ENCODE results near the gene DOCK6. TPM values are rescaled to one million over a fixed set of nuclear protein-coding genes. Genes with fewer than 3 reads are reported as not detected.

The DOCK6 gene
- polyA plus RNA-seq, 1 donor (not counting 4 experiments of a cell fraction or from before 2014, with no cell fraction given): 9.1 TPM

DNA sequence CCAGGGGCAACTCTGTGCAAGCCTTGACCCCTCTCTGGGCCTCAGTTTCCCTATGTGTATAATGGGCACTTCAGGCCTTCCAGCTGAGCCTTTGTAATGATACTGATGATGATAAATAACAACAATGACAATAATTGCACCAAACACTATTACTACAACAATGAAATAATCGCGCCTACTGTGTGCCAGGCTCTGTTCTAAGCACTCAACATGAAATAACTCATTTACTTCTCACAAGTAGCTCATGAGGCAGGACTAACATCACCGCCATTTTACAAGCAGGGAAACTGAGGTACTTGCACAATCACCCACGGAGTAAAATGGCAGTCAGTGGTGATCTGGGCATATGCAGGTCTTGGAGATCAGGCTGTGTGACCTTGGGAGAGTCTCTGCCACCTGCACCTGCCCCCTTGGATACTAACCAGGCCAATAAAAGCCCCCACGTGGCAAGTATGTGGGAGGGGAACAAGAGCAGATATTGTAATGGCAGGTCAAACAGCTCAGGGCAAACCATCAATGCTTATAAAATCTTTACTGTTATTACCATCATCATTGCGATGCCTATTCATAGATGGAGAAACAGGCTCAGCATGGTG is 23.4 kb downstream of the DOCK6 start:
- Histone ChIP-seq H3K4me2 (ENCODE audit: control insufficient read depth, extremely low read depth, insufficient read depth, low read depth, low read length) (no peak overlapping the region), H3K9me3 (ENCODE audit: control insufficient read depth, low read depth, low read length) (no peaks in the 10 kb centered on the region), H2AFZ (ENCODE audit: control insufficient read depth, low read length) (no peak overlapping the region), H4K20me1 (ENCODE audit: control insufficient read depth, extremely low read depth, insufficient read depth, low read length) (no peaks in the 10 kb centered on the region), H3K36me3 (ENCODE audit: control insufficient read depth in 2 of 2, extremely low read depth in 1 of 2, insufficient read depth in 2 of 2, low read length in 2 of 2) (peaks cover 13 to 34% of the 10 kb centered on the region in 2 experiments), H3K27ac (ENCODE audit: control insufficient read depth, insufficient read depth, low read length) (no peak overlapping the region), H3K9ac (ENCODE audit: control insufficient read depth, extremely low read depth, insufficient read depth, low read length) (no peak overlapping the region), H3K4me3 (ENCODE audit: control insufficient read depth in 2 of 3, extremely low read depth in 1 of 3, insufficient read depth in 2 of 3, low read depth in 1 of 3, low read length in 3 of 3) (no peak overlapping the region), H3K27me3 (ENCODE audit: control insufficient read depth, extremely low read depth, insufficient read depth, low read length) (no peaks in the 10 kb centered on the region), H3K9me1 (ENCODE audit: control insufficient read depth, extremely low read depth, insufficient read depth, low read length) (no peaks in the 10 kb centered on the region), H3K4me1 (ENCODE audit: control insufficient read depth, extremely low read depth, insufficient read depth, low read length) (no peaks in the 10 kb centered on the region), H3K79me2 (ENCODE audit: control insufficient read depth, insufficient read depth, low read length) (no peaks in the 10 kb centered on the region)
- dilution Hi-C loops (cut with MboI; ENCODE audit: extremely low pct_ligation_motif_present, low sequenced_read_pairs): no loop called here
- TF ChIP-seq EZH2 (IDR thresholded peaks at IDR 0.05; ENCODE audit: low read length): no peak
- FAIRE-seq (no peak), DNase-seq (ENCODE audit: low read depth, low spot score) (no peak)

DNA sequence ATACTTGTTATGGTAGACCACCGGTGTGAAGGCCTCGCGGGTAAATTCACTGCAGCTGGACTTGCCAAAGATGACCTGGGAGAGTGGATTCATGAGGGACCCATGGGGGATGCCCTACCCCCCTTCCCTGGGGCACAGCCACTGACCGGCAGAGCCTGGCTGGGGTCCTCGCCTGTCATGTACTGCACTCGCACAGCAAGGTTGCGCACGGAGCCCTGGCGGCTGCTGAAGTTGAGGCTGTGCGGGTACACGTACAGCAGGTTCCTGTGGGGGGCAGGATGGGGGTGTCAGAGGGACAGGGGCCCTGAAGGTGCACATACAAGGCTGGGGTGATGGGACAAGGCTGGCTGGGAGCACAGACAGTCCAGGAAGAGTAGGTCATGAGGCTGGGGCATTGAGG is 24.3 kb downstream of the DOCK6 start:
- Histone ChIP-seq H4K20me1 (ENCODE audit: control insufficient read depth, extremely low read depth, insufficient read depth, low read length) (no peaks in the 10 kb centered on the region), H3K4me1 (ENCODE audit: control insufficient read depth, extremely low read depth, insufficient read depth, low read length) (no peaks in the 10 kb centered on the region), H3K9ac (ENCODE audit: control insufficient read depth, extremely low read depth, insufficient read depth, low read length) (no peak overlapping the region), H3K27ac (ENCODE audit: control insufficient read depth, insufficient read depth, low read length) (no peak overlapping the region), H3K79me2 (ENCODE audit: control insufficient read depth, insufficient read depth, low read length) (no peaks in the 10 kb centered on the region), H3K4me3 (ENCODE audit: control insufficient read depth in 2 of 3, extremely low read depth in 1 of 3, insufficient read depth in 2 of 3, low read depth in 1 of 3, low read length in 3 of 3) (no peak overlapping the region), H3K27me3 (ENCODE audit: control insufficient read depth, extremely low read depth, insufficient read depth, low read length) (no peaks in the 10 kb centered on the region), H3K9me3 (ENCODE audit: control insufficient read depth, low read depth, low read length) (no peaks in the 10 kb centered on the region), H3K36me3 (ENCODE audit: control insufficient read depth in 2 of 2, extremely low read depth in 1 of 2, insufficient read depth in 2 of 2, low read length in 2 of 2) (peaks cover 14 to 29% of the 10 kb centered on the region in 2 experiments), H3K9me1 (ENCODE audit: control insufficient read depth, extremely low read depth, insufficient read depth, low read length) (no peaks in the 10 kb centered on the region), H2AFZ (ENCODE audit: control insufficient read depth, low read length) (no peak overlapping the region), H3K4me2 (ENCODE audit: control insufficient read depth, extremely low read depth, insufficient read depth, low read depth, low read length) (no peak overlapping the region)
- no peak for DNase-seq (ENCODE audit: low read depth, low spot score)
- FAIRE-seq: no peak
- no peak for TF ChIP-seq EZH2 (IDR thresholded peaks at IDR 0.05; ENCODE audit: low read length)
- TF ChIP-seq, protein P1, sequence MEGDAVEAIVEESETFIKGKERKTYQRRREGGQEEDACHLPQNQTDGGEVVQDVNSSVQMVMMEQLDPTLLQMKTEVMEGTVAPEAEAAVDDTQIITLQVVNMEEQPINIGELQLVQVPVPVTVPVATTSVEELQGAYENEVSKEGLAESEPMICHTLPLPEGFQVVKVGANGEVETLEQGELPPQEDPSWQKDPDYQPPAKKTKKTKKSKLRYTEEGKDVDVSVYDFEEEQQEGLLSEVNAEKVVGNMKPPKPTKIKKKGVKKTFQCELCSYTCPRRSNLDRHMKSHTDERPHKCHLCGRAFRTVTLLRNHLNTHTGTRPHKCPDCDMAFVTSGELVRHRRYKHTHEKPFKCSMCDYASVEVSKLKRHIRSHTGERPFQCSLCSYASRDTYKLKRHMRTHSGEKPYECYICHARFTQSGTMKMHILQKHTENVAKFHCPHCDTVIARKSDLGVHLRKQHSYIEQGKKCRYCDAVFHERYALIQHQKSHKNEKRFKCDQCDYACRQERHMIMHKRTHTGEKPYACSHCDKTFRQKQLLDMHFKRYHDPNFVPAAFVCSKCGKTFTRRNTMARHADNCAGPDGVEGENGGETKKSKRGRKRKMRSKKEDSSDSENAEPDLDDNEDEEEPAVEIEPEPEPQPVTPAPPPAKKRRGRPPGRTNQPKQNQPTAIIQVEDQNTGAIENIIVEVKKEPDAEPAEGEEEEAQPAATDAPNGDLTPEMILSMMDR (optimal IDR thresholded peaks at IDR 0.05 in 1 of 3, IDR thresholded peaks at IDR 0.05 in 1 of 3, conservative IDR thresholded peaks at IDR 0.05 in 1 of 3; ENCODE audit: extremely low read depth in 1 of 3, insufficient read depth in 2 of 3, low read length in 3 of 3): no peak
- dilution Hi-C loops (cut with MboI; ENCODE audit: extremely low pct_ligation_motif_present, low sequenced_read_pairs): no loop called here

DNA sequence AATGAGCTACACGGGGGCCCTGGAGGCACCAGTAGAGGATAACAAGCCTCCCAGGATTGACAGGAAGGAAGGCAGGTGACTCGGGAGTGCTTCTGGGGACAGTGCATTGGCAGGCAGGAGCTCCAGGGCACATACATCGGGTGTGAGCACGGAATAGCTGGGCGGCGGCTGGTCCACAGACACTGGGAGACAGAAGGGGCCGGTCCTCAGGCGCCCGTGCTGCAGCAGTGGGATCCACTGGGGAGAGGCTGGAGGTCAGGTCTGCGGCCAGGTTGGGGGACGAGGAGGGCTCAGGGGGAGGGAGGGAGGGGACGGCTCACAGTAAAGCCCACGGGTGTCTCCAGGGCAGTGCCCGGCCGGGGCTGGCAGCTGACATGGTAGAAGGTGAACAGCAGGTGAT is 25.0 kb downstream of the DOCK6 start:
- H2AFZ ChIP-seq (ENCODE audit: control insufficient read depth, low read length): no peak overlapping the region
- H3K9me1 ChIP-seq (ENCODE audit: control insufficient read depth, extremely low read depth, insufficient read depth, low read length): no peaks in the 10 kb centered on the region
- no peak overlapping the region for H3K4me2 ChIP-seq (ENCODE audit: control insufficient read depth, extremely low read depth, insufficient read depth, low read depth, low read length)
- H3K36me3 ChIP-seq (ENCODE audit: control insufficient read depth in 2 of 2, extremely low read depth in 1 of 2, insufficient read depth in 2 of 2, low read length in 2 of 2): peaks cover 14 to 29% of the 10 kb centered on the region in 2 experiments
- TF ChIP-seq, protein P1 (optimal IDR thresholded peaks at IDR 0.05 in 1 of 3, IDR thresholded peaks at IDR 0.05 in 1 of 3, conservative IDR thresholded peaks at IDR 0.05 in 1 of 3; ENCODE audit: extremely low read depth in 1 of 3, insufficient read depth in 2 of 3, low read length in 3 of 3): no peak
- DNase-seq (ENCODE audit: low read depth, low spot score) (no peak), FAIRE-seq (no peak)
- H3K27ac ChIP-seq (ENCODE audit: control insufficient read depth, insufficient read depth, low read length): no peak overlapping the region
- H3K4me3 ChIP-seq (ENCODE audit: control insufficient read depth in 2 of 3, extremely low read depth in 1 of 3, insufficient read depth in 2 of 3, low read depth in 1 of 3, low read length in 3 of 3): no peak overlapping the region
- H3K27me3 ChIP-seq (ENCODE audit: control insufficient read depth, extremely low read depth, insufficient read depth, low read length): no peaks in the 10 kb centered on the region
- H3K9me3 ChIP-seq (ENCODE audit: control insufficient read depth, low read depth, low read length): no peaks in the 10 kb centered on the region
- no peaks in the 10 kb centered on the region for H3K79me2 ChIP-seq (ENCODE audit: control insufficient read depth, insufficient read depth, low read length)
- no peaks in the 10 kb centered on the region for H3K4me1 ChIP-seq (ENCODE audit: control insufficient read depth, extremely low read depth, insufficient read depth, low read length)
- H4K20me1 ChIP-seq (ENCODE audit: control insufficient read depth, extremely low read depth, insufficient read depth, low read length): no peaks in the 10 kb centered on the region
- dilution Hi-C loops (cut with MboI; ENCODE audit: extremely low pct_ligation_motif_present, low sequenced_read_pairs): no loop called here
- H3K9ac ChIP-seq (ENCODE audit: control insufficient read depth, extremely low read depth, insufficient read depth, low read length): no peak overlapping the region

Measured in keratinocyte (primary cell).